H1 (cell line): ENCODE data around the gene SPEF2. TPM values are rescaled to one million over a fixed set of nuclear protein-coding genes. Genes with fewer than 3 reads are reported as not detected.

Source experiments
- CTCF ChIA-PET: fragments of 300-600 bp; sonication (Branson Sonifier 250); formaldehyde crosslinking; loops from one replicate; lab custom pipeline; 2021; ENCODE audit not compliant: partially characterized antibody; lab: Charles Lee
- POLR2A ChIA-PET: fragments of 300-600 bp; sonication (Branson Sonifier 250); formaldehyde crosslinking; loops from one replicate; lab custom pipeline; 2021; ENCODE audit warnings: inconsistent platforms; ENCODE audit not compliant: partially characterized antibody; lab: Charles Lee
- DNase-seq, 2 experiments: peaks; one replicate each; pipeline versions ENCODE4 v3.0.0 to v3.0.0-alpha.2; 2010 to 2022; ENCODE audit warnings: low spot score in 2 of 2, low read depth in 1 of 2, mixed read lengths in 1 of 2
- FAIRE-seq: peaks from 2 replicates; lab custom pipeline; 2011; peaks lifted over from hg19 to GRCh38; lab: Jason Lieb, UNC
- H2AFZ ChIP-seq: 2 replicates; pipeline ENCODE4 v1.8.1; 2012; ENCODE audit warnings: low read length, inconsistent platforms
- H2AK5ac ChIP-seq: 2 replicates; pipeline ENCODE4 v1.6.1; 2013; ENCODE audit warnings: low read depth, low read length
- H2BK120ac ChIP-seq: replicated peaks from 2 replicates; pipeline ENCODE3; 2013; ENCODE audit warnings: low read depth, low read length, inconsistent platforms
- H2BK12ac ChIP-seq: 2 replicates; pipeline ENCODE4 v1.6.1; 2013; ENCODE audit warnings: low read depth, low read length
- H2BK15ac ChIP-seq: 2 replicates; pipeline ENCODE4 v1.6.1; 2013; ENCODE audit warnings: low read length
- H2BK20ac ChIP-seq: 2 replicates; pipeline ENCODE4 v1.6.1; 2013; ENCODE audit warnings: low read length
- H2BK5ac ChIP-seq: 2 replicates; pipeline ENCODE4 v1.6.1; 2013; ENCODE audit warnings: low read depth, low read length
- H3K14ac ChIP-seq: 2 replicates; pipeline ENCODE4 v1.6.1; 2013; ENCODE audit warnings: inconsistent platforms; ENCODE audit not compliant: insufficient read length
- H3K18ac ChIP-seq: 2 replicates; pipeline ENCODE4 v1.6.1; 2013; ENCODE audit warnings: low read length; ENCODE audit errors: extremely low read depth
- H3K23ac ChIP-seq: 2 replicates; pipeline ENCODE4 v1.6.1; 2013; ENCODE audit warnings: inconsistent platforms; ENCODE audit not compliant: insufficient read length
- H3K23me2 ChIP-seq: 2 replicates; pipeline ENCODE4 v1.6.1; 2013; ENCODE audit warnings: low read depth, low read length
- H3K27ac ChIP-seq: 2 replicates; pipeline ENCODE4 v1.6.1; 2011; ENCODE audit warnings: low read depth, low read length, inconsistent platforms
- H3K27me3 ChIP-seq, 4 experiments: replicated peaks in 1 of 4; 1 replicate in 1 of 4; 2 replicates in 3 of 4; pipeline versions ENCODE4 v1.6.1 to v1.8.1; 2011 to 2013; ENCODE audit warnings: low read length in 3 of 4, mild to moderate bottlenecking in 3 of 4, inconsistent platforms in 2 of 4, mixed read lengths in 2 of 4, moderate library complexity in 1 of 4; ENCODE audit not compliant: control insufficient read depth in 3 of 4, insufficient read depth in 3 of 4; ENCODE audit errors: extremely low read depth in 1 of 4
- H3K36me3 ChIP-seq, 4 experiments: 2 replicates each; pipeline versions ENCODE4 v1.6.1 to v1.8.1; 2011 to 2013; ENCODE audit warnings: mild to moderate bottlenecking in 4 of 4, low read length in 3 of 4, moderate library complexity in 2 of 4, control low read depth in 1 of 4, inconsistent platforms in 1 of 4; ENCODE audit not compliant: insufficient read depth in 4 of 4, control insufficient read depth in 2 of 4
- H3K4ac ChIP-seq: replicated peaks from 2 replicates; pipeline ENCODE3; 2013; ENCODE audit warnings: low read length, low read depth, mixed read lengths, inconsistent platforms; ENCODE audit not compliant: insufficient read length
- H3K4me1 ChIP-seq, 4 experiments: replicated peaks in 1 of 4; 1 replicate in 1 of 4; 2 replicates in 3 of 4; pipeline versions ENCODE4 v1.6.1 to v1.8.1; 2011 to 2013; ENCODE audit warnings: low read length in 3 of 4, inconsistent platforms in 2 of 4, mixed read lengths in 1 of 4; ENCODE audit not compliant: insufficient read depth in 4 of 4, control insufficient read depth in 3 of 4
- H3K4me2 ChIP-seq, 2 experiments: 2 replicates each; pipeline versions ENCODE4 v1.6.1 to v1.8.1; 2011 to 2013; ENCODE audit warnings: low read depth in 2 of 2, low read length in 2 of 2, control low read depth in 1 of 2, inconsistent platforms in 1 of 2, mild to moderate bottlenecking in 1 of 2; ENCODE audit not compliant: insufficient read depth in 1 of 2
- H3K4me3 ChIP-seq, 4 experiments: fragments of 200-600, 300-600 bp in 1 of 4; sonication (generic), shearing (Covaris generic), sonication (Bioruptor Twin) in 1 of 4; 2 replicates each; pipeline versions ENCODE4 v1.5.1 to v1.8.1; 2011 to 2016; ENCODE audit warnings: low read length in 4 of 4, low read depth in 3 of 4, control low read depth in 2 of 4, inconsistent platforms in 2 of 4, mild to moderate bottlenecking in 2 of 4, mixed read lengths in 1 of 4, moderate library complexity in 1 of 4; ENCODE audit not compliant: insufficient read depth in 2 of 4; ENCODE audit errors: extremely low read depth in 1 of 4
- H3K56ac ChIP-seq: replicated peaks from 2 replicates; pipeline ENCODE3; 2013; ENCODE audit warnings: low read depth, mild to moderate bottlenecking, mixed read lengths, low read length, inconsistent platforms; ENCODE audit not compliant: insufficient read length
- H3K79me1 ChIP-seq: 2 replicates; pipeline ENCODE4 v1.6.1; 2013; ENCODE audit warnings: low read depth, low read length, control low read depth
- H3K79me2 ChIP-seq, 2 experiments: 2 replicates each; pipeline versions ENCODE4 v1.6.1 to v1.8.1; 2012 to 2013; ENCODE audit warnings: low read length in 2 of 2, mild to moderate bottlenecking in 2 of 2, inconsistent platforms in 1 of 2; ENCODE audit not compliant: insufficient read depth in 2 of 2, control insufficient read depth in 1 of 2
- H3K9ac ChIP-seq, 4 experiments: replicated peaks in 1 of 4; 1 replicate in 1 of 4; 2 replicates in 3 of 4; pipeline versions ENCODE4 v1.6.1 to v1.8.1; 2011 to 2013; ENCODE audit warnings: low read depth in 3 of 4, low read length in 3 of 4, control low read depth in 2 of 4, mild to moderate bottlenecking in 2 of 4, moderate library complexity in 2 of 4, inconsistent platforms in 1 of 4; ENCODE audit errors: extremely low read depth in 1 of 4
- H3K9me3 ChIP-seq, 2 experiments: 2 replicates each; pipeline versions ENCODE4 v1.6.1 to v1.8.1; 2012 to 2013; ENCODE audit warnings: mild to moderate bottlenecking in 2 of 2, moderate library complexity in 2 of 2, control low read depth in 1 of 2, inconsistent platforms in 1 of 2, low read depth in 1 of 2, low read length in 1 of 2, mixed read lengths in 1 of 2; ENCODE audit not compliant: insufficient read depth in 2 of 2
- H4K20me1 ChIP-seq, 2 experiments: replicated peaks in 1 of 2; 2 replicates each; pipeline versions ENCODE3 to v1.8.1; 2011 to 2013; ENCODE audit warnings: inconsistent platforms in 2 of 2, low read length in 2 of 2, mild to moderate bottlenecking in 1 of 2; ENCODE audit not compliant: insufficient read depth in 2 of 2, control insufficient read depth in 1 of 2
- H4K5ac ChIP-seq: 2 replicates; pipeline ENCODE4 v1.6.1; 2013; ENCODE audit warnings: low read length, low read depth, mixed read lengths, inconsistent platforms; ENCODE audit not compliant: insufficient read length
- H4K8ac ChIP-seq: 2 replicates; pipeline ENCODE4 v1.8.0; 2013; ENCODE audit warnings: mild to moderate bottlenecking, moderate library complexity, low read length, inconsistent platforms; ENCODE audit not compliant: insufficient read depth; ENCODE audit errors: extremely low read depth
- H4K91ac ChIP-seq: replicated peaks from 2 replicates; pipeline ENCODE3; 2013; ENCODE audit warnings: low read length, mixed read lengths, inconsistent platforms; ENCODE audit not compliant: insufficient read length
- BACH1 ChIP-seq: IDR thresholded peaks from 2 replicates; pipeline ENCODE4 v1.6.1; 2012; ENCODE audit warnings: low read length, improper control_type of control experiment
- BRCA1 ChIP-seq: IDR thresholded peaks from 2 replicates; pipeline ENCODE4 v1.6.1; 2012; ENCODE audit warnings: low read depth, low read length, improper control_type of control experiment
- CHD2 ChIP-seq: IDR thresholded peaks from 2 replicates; pipeline ENCODE4 v1.6.1; 2012; ENCODE audit warnings: low read length, improper control_type of control experiment
- RAD21 ChIP-seq, 2 experiments: IDR thresholded peaks in 1 of 2; conservative IDR thresholded peaks in 1 of 2; 2 replicates each; pipeline ENCODE4 v1.6.1; 2011; ENCODE audit warnings: low read depth in 2 of 2, low read length in 2 of 2, improper control_type of control experiment in 1 of 2, inconsistent platforms in 1 of 2, mild to moderate bottlenecking in 1 of 2, moderate library complexity in 1 of 2
- SIX5 ChIP-seq: IDR thresholded peaks from 2 replicates; pipeline ENCODE4 v1.6.1; 2011; ENCODE audit warnings: mild to moderate bottlenecking, low read depth, low read length
- SP2 ChIP-seq: IDR thresholded peaks from 2 replicates; pipeline ENCODE4 v1.6.1; 2012; ENCODE audit warnings: mild to moderate bottlenecking, low read length, inconsistent platforms
- SP4 ChIP-seq: IDR thresholded peaks from 2 replicates; pipeline ENCODE4 v1.6.1; 2012; ENCODE audit warnings: low read length, inconsistent platforms
- YY1 ChIP-seq: IDR thresholded peaks from 2 replicates; pipeline ENCODE4 v1.6.1; 2011; ENCODE audit warnings: low read depth, mild to moderate bottlenecking, low read length
- WGBS, 2 experiments: shearing (Covaris generic) in 1 of 2; methylation state at CpG; one replicate each; pipeline versions ENCODE4 v1.1.6 to v1.1.7; 2013 to 2015; ENCODE audit warnings: low lambda C conversion rate in 2 of 2, mixed read lengths in 2 of 2, inconsistent platforms in 1 of 2, low coverage in 1 of 2, missing lambda C conversion rate in 1 of 2; ENCODE audit not compliant: insufficient replicate concordance in 2 of 2, insufficient coverage in 1 of 2, insufficient read length in 1 of 2; ENCODE audit errors: extremely low coverage in 1 of 2, missing lambda C conversion rate in 1 of 2; 5-methylcytosine and 5-hydroxymethylcytosine counted together
- polyA plus RNA-seq, 7 experiments: library from polyadenylated mRNA; depleted of rRNA in 3 of 7; stranded (reverse) in 5 of 7; unstranded in 2 of 7; fragments of >200 nt in 5 of 7; fragments of 200-250 nt in 2 of 7; gene quantifications; 1 replicate in 5 of 7; 2 replicates in 1 of 7; 4 replicates in 1 of 7; pipeline versions ENCODE4 v1.2.1 to v1.2.3, GENCODE V29; 2011 to 2013; ENCODE audit warnings: missing spikeins in 2 of 7, mixed read lengths in 2 of 7
- total RNA-seq: library from RNA; stranded (reverse); fragmentation: NEBNext Ultra II Directional; extraction: Animal tissue kit (Norgen Biotek cat#: 25700); gene quantifications from 2 replicates; pipeline ENCODE4 v1.2.1, GENCODE V29; 2021
- TF ChIP-seq, protein P1 (sequence below): IDR thresholded peaks from 2 replicates; pipeline ENCODE4 v1.6.1; 2011; ENCODE audit warnings: low read length, improper control_type of control experiment

SPEF2 gene
- total and polyA plus RNA-seq, 2 of the 8 experiments (the other 6 are each of a cell fraction or from before 2014, with no cell fraction given): 0.14 to 0.73 TPM

DNA sequence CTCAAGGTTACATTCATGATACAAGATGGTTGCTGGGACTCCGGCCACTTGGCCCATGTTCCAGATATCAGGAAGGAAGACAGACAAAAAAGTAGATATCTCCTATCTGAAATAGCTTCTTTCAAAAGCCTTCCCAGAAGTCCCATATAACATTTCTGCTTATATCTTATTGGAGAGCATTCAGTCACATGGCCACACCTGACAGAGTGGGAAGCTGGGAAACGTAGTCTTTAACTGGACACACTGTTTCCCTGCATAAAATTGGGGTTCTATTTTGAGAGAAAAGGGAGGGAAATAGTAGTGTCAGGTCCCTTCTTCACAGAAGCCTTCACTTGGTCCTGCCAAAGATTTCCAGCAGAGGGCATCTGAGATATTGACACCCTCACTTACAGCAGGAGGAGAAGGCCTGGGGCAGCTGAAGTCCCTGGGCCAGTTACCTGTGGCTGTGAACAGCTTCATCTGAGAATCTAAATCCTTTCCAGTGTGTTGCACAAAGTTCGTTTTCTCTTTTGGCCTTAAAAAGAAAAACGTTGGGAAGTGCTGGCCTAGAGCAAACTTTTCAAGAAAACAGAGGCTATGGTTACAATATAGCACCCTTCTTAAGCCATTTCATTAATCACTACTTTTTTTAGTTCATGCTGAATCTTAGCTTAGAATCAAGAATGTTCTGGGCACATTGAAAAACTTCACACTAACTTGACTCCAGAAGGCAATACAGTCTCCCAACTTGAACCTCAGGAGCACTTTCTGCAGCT is 33.5 kb downstream of the SPEF2 start:
- 53% methylated on average over 4 of the region's 4 CpGs; no CpG with 5 or more reads in 1 of the 2 experiments for WGBS, 2 experiments
- Histone ChIP-seq H2AFZ (no peak overlapping the region), H3K36me3 (no peaks in the 10 kb centered on the region), H3K9me3 (no peaks in the 10 kb centered on the region), H4K91ac (no peak overlapping the region), H2BK120ac (no peak overlapping the region), H3K14ac (no peak overlapping the region), H2BK20ac (no peak overlapping the region), H3K79me1 (no peaks in the 10 kb centered on the region), H3K27me3 (peaks cover 0 to 2% (median 0%) of the 10 kb centered on the region in 4 experiments; a peak in 1 of 7 replicates), H3K9ac (no peak overlapping the region), H3K4me3 (no peak overlapping the region), H3K18ac (no peak overlapping the region), H3K23me2 (no peaks in the 10 kb centered on the region), H3K4me2 (no peak overlapping the region), H2BK15ac (no peak overlapping the region), H2BK12ac (no peak overlapping the region), H3K4ac (no peak overlapping the region), H4K5ac (no peak overlapping the region), H3K56ac (no peak overlapping the region), H4K20me1 (no peaks in the 10 kb centered on the region), H3K27ac (no peak overlapping the region), H2AK5ac (no peak overlapping the region), H3K23ac (no peak overlapping the region), H3K4me1 (0 out of 7 replicates have a peak, but pooled peaks cover 0 to 3% (median 0%) of the 10 kb centered on the region in 4 experiments), H4K8ac (no peak overlapping the region), H2BK5ac (no peak overlapping the region), H3K79me2 (no peaks in the 10 kb centered on the region)
- peak; percentile 19 for FAIRE-seq
- ChIA-PET POLR2A (interaction anchor here (1.8 kb wide), 1 partner anchor 276 kb away, joined by 5 read pairs; no protein-coding TSS in a partner anchor), CTCF (interaction anchor here (0.6 to 3.8 kb wide), 28 partner anchors 8 to 559 kb away, joined by 3 to 45 read pairs (median 4); no protein-coding TSS in a partner anchor)
- DNase-seq: peak; percentile 3 to 47
- TF ChIP-seq, protein P1, sequence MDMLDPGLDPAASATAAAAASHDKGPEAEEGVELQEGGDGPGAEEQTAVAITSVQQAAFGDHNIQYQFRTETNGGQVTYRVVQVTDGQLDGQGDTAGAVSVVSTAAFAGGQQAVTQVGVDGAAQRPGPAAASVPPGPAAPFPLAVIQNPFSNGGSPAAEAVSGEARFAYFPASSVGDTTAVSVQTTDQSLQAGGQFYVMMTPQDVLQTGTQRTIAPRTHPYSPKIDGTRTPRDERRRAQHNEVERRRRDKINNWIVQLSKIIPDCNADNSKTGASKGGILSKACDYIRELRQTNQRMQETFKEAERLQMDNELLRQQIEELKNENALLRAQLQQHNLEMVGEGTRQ: peak; percentile 63
- TF ChIP-seq SP4 (no peak), BACH1 (no peak), SIX5 (0 out of 2 replicates have a peak, but pooled peaks have one; percentile 32), BRCA1 (no peak), YY1 (no peak), RAD21 (IDR thresholded peaks at IDR 0.05 in 1 of 2, conservative IDR thresholded peaks at IDR 0.05 in 1 of 2; ENCODE audit: low read depth in 2 of 2, low read length in 2 of 2) (peak; percentile 55 to 70; a peak in 3 of 4 replicates), CHD2 (no peak), SP2 (no peak)
